Calu3 (cell line): ENCODE results near the gene PTPN20. TPM values are rescaled to one million over a fixed set of nuclear protein-coding genes. Genes with fewer than 3 reads are reported as not detected.

ENCODE experiments used
- BruUV-seq: library from RNA; stranded (reverse); fragments of 400-500 nt; replicated peaks from 2 replicates; lab custom pipeline; 2021; lab: Mats Ljungman, UMichigan
- CTCF ChIA-PET: fragments of 300-600 bp; sonication (Branson Sonifier 250); formaldehyde crosslinking; loops from one replicate; lab custom pipeline; 2022; ENCODE audit warnings: antibody characterized with exemption; lab: Charles Lee
- DNase-seq: peaks from one replicate; pipeline ENCODE4 v3.0.0; 2022
- H3K27ac Mint-ChIP-seq: one replicate; pipeline ENCODE4 v1.8.0; 2022; ENCODE audit warnings: mixed read lengths; ENCODE audit not compliant: unreplicated experiment
- H3K27me3 Mint-ChIP-seq: one replicate; pipeline ENCODE4 v1.8.0; 2022; ENCODE audit warnings: mixed read lengths; ENCODE audit not compliant: unreplicated experiment
- H3K36me3 Mint-ChIP-seq: one replicate; pipeline ENCODE4 v1.8.0; 2022; ENCODE audit warnings: mild to moderate bottlenecking, moderate library complexity, mixed read lengths; ENCODE audit not compliant: insufficient read depth, unreplicated experiment
- H3K4me1 Mint-ChIP-seq: one replicate; pipeline ENCODE4 v1.8.0; 2022; ENCODE audit warnings: mild to moderate bottlenecking, low read depth, mixed read lengths; ENCODE audit not compliant: unreplicated experiment
- H3K4me3 Mint-ChIP-seq: one replicate; pipeline ENCODE4 v1.8.0; 2022; ENCODE audit warnings: mild to moderate bottlenecking, low read depth, moderate library complexity, mixed read lengths; ENCODE audit not compliant: unreplicated experiment
- H3K9me3 Mint-ChIP-seq: one replicate; pipeline ENCODE4 v1.8.0; 2022; ENCODE audit warnings: low read depth, mixed read lengths; ENCODE audit not compliant: unreplicated experiment
- intact Hi-C: fragments of 100-400 bp; cut with micrococcal nuclease; formaldehyde crosslinking; loops from one replicate; pipeline ENCODE4 v1.10.0; 2022; ENCODE audit not compliant: unreplicated experiment
- total RNA-seq: library from RNA; stranded (reverse); gene quantifications from 2 replicates; pipeline ENCODE4 v1.2.3, GENCODE V29; 2022
- TF ChIP-seq, protein P1 (sequence below): fragments of 200-600 bp; IDR thresholded peaks from one replicate; pipeline ENCODE4 v1.8.0; 2022; ENCODE audit warnings: antibody characterized with exemption; ENCODE audit not compliant: unreplicated experiment

PTPN20 gene
- total RNA-seq, 1 experiment from 2014 or later = 7.1 TPM

- Mint-ChIP-seq H3K27me3 (peaks cover 35% of the 10 kb centered on the region), H3K4me1 (no peaks in the 10 kb centered on the region), H3K9me3 (no peaks in the 10 kb centered on the region), H3K4me3 (no peak overlapping the region), H3K27ac (no peak overlapping the region), H3K36me3 (no peaks in the 10 kb centered on the region)
- no TSS peak for BruUV-seq
- intact Hi-C loops = no loop called here
- no peak for DNase-seq
- TF ChIP-seq, protein P1, sequence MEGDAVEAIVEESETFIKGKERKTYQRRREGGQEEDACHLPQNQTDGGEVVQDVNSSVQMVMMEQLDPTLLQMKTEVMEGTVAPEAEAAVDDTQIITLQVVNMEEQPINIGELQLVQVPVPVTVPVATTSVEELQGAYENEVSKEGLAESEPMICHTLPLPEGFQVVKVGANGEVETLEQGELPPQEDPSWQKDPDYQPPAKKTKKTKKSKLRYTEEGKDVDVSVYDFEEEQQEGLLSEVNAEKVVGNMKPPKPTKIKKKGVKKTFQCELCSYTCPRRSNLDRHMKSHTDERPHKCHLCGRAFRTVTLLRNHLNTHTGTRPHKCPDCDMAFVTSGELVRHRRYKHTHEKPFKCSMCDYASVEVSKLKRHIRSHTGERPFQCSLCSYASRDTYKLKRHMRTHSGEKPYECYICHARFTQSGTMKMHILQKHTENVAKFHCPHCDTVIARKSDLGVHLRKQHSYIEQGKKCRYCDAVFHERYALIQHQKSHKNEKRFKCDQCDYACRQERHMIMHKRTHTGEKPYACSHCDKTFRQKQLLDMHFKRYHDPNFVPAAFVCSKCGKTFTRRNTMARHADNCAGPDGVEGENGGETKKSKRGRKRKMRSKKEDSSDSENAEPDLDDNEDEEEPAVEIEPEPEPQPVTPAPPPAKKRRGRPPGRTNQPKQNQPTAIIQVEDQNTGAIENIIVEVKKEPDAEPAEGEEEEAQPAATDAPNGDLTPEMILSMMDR = no peak
- CTCF ChIA-PET = interaction anchor here (0.8 to 2.3 kb wide), 3 partner anchors 21 to 314 kb away, joined by 3 to 28 read pairs (median 16); no protein-coding TSS in a partner anchor
Measured at GRCh38 chr10:47026301-47027107, 115.3 kb downstream of the PTPN20 start.

GRCh38 chr10:47027108-47027783 is 116.0 kb downstream of the PTPN20 start:
- DNase-seq = no peak
- intact Hi-C loops = no loop called here
- Mint-ChIP-seq H3K9me3 (no peaks in the 10 kb centered on the region), H3K4me3 (no peak overlapping the region), H3K27me3 (peaks cover 42% of the 10 kb centered on the region), H3K4me1 (no peaks in the 10 kb centered on the region), H3K36me3 (no peaks in the 10 kb centered on the region), H3K27ac (no peak overlapping the region)
- TF ChIP-seq, protein P1 = no peak
- no TSS peak for BruUV-seq
- CTCF ChIA-PET = no interaction called here

DNA sequence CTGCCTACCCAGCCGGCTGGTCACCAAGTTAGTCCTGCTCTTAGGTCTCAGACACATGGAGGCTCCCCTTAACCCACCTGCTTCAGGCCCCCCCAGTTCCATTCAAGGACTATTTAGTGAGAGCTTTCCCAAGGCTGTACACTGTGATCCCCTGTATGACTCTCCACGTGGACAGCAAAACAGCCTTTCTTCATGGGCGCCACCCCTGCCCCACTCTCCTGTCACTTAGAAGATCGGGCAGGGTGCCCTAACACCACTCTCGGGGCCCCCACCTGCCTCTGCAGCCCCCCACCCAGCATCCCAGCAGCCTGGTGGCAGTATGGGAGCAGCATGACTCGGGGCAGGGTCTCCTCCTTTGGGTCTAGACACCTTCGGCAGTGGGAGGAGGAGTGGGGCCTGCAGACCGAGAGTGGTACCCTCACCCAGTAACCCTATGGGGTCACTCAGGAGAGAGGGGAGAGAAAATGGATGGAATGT is 116.6 kb downstream of the PTPN20 start:
- H3K9me3 Mint-ChIP-seq = no peaks in the 10 kb centered on the region
- CTCF ChIA-PET = no interaction called here
- no peak for DNase-seq
- H3K27me3 Mint-ChIP-seq = peaks cover 48% of the 10 kb centered on the region
- H3K27ac Mint-ChIP-seq = no peak overlapping the region
- no peaks in the 10 kb centered on the region for H3K4me1 Mint-ChIP-seq
- no TSS peak for BruUV-seq
- no peaks in the 10 kb centered on the region for H3K36me3 Mint-ChIP-seq
- no peak overlapping the region for H3K4me3 Mint-ChIP-seq
- intact Hi-C loops = no loop called here
- TF ChIP-seq, protein P1 = no peak

DNA sequence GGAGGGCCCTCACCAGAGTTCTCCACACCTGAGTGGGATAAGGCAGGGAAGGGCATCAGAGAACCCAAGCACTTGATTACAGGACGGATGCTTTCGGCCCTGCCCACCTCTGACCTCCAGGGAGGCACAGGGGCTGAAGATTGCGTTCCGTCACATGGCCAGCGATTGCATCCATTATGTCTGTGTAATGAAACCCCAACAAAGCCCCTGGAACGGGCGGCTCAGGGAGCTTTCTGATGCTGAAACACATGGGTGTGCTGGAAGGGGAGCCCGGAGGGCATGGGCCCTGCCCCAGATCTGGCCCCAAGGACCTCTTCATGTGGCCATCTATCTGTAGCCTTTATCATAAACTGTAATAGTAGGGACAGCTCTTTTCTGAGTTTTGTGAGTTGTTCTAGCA is 117.2 kb downstream of the PTPN20 start:
- TF ChIP-seq, protein P1 = no peak
- Mint-ChIP-seq H3K27me3 (peaks cover 54% of the 10 kb centered on the region), H3K27ac (no peak overlapping the region), H3K4me1 (no peaks in the 10 kb centered on the region), H3K36me3 (no peaks in the 10 kb centered on the region), H3K4me3 (no peak overlapping the region), H3K9me3 (no peaks in the 10 kb centered on the region)
- DNase-seq = no peak
- intact Hi-C loops = no loop called here
- no TSS peak for BruUV-seq
- CTCF ChIA-PET = interaction anchor here (1.1 kb wide), 1 partner anchor 19 kb away, joined by 3 read pairs; no protein-coding TSS in a partner anchor
